ENCODE results near the gene ZBTB1. TPM values are rescaled to one million over a fixed set of nuclear protein-coding genes. Genes with fewer than 3 reads are reported as not detected.

Gene ZBTB1
- total and polyA plus RNA-seq, 9 of the 15 experiments (the other 6 are each of a cell fraction or from before 2014, with no cell fraction given): 2.3 to 16.5 (median 9.0) TPM

DNA sequence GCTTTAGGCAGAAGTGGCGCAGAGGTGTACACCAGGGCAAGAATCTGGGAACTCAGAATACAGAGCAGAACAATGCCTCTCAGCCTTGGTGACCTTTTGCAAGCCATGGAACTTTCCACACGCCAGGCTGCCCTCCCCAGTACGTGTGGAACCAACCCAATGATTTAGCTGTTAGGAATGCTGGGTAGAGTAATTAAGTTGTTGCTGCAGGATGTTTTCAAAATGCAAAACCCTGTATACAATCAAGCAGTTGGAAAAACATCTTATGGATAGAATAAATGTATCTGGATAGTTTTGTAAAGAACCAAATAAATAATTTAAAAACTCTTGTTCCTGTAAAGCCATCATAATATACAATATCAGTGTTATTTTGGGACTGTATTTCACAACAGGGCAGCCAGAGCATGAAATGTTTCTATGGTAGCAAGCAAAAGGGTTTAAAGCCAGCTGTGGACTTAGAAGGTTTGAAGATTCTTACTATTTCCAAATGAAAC is 64.6 kb downstream of the ZBTB1 start:
- in situ Hi-C loops (cut with MboI): no loop called here
- no peak overlapping the region for H3K9ac ChIP-seq (ENCODE audit: insufficient read depth in 1 of 2, low read depth in 2 of 2, low read length in 2 of 2)
- WGBS (ENCODE audit: insufficient coverage, low coverage, missing lambda C conversion rate): 0% methylated on average over 3 of the region's 3 CpGs
- no peaks in the 10 kb centered on the region for H4K20me1 ChIP-seq (replicated peaks; ENCODE audit: control insufficient read depth, insufficient read depth, low read length)
- no peaks in the 10 kb centered on the region for H3K4me1 ChIP-seq (replicated peaks in 1 of 2; ENCODE audit: control insufficient read depth in 2 of 2, insufficient read depth in 2 of 2, low read length in 2 of 2)
- intact Hi-C loops (cut with micrococcal nuclease): no loop called here
- TF ChIP-seq, protein P1, sequence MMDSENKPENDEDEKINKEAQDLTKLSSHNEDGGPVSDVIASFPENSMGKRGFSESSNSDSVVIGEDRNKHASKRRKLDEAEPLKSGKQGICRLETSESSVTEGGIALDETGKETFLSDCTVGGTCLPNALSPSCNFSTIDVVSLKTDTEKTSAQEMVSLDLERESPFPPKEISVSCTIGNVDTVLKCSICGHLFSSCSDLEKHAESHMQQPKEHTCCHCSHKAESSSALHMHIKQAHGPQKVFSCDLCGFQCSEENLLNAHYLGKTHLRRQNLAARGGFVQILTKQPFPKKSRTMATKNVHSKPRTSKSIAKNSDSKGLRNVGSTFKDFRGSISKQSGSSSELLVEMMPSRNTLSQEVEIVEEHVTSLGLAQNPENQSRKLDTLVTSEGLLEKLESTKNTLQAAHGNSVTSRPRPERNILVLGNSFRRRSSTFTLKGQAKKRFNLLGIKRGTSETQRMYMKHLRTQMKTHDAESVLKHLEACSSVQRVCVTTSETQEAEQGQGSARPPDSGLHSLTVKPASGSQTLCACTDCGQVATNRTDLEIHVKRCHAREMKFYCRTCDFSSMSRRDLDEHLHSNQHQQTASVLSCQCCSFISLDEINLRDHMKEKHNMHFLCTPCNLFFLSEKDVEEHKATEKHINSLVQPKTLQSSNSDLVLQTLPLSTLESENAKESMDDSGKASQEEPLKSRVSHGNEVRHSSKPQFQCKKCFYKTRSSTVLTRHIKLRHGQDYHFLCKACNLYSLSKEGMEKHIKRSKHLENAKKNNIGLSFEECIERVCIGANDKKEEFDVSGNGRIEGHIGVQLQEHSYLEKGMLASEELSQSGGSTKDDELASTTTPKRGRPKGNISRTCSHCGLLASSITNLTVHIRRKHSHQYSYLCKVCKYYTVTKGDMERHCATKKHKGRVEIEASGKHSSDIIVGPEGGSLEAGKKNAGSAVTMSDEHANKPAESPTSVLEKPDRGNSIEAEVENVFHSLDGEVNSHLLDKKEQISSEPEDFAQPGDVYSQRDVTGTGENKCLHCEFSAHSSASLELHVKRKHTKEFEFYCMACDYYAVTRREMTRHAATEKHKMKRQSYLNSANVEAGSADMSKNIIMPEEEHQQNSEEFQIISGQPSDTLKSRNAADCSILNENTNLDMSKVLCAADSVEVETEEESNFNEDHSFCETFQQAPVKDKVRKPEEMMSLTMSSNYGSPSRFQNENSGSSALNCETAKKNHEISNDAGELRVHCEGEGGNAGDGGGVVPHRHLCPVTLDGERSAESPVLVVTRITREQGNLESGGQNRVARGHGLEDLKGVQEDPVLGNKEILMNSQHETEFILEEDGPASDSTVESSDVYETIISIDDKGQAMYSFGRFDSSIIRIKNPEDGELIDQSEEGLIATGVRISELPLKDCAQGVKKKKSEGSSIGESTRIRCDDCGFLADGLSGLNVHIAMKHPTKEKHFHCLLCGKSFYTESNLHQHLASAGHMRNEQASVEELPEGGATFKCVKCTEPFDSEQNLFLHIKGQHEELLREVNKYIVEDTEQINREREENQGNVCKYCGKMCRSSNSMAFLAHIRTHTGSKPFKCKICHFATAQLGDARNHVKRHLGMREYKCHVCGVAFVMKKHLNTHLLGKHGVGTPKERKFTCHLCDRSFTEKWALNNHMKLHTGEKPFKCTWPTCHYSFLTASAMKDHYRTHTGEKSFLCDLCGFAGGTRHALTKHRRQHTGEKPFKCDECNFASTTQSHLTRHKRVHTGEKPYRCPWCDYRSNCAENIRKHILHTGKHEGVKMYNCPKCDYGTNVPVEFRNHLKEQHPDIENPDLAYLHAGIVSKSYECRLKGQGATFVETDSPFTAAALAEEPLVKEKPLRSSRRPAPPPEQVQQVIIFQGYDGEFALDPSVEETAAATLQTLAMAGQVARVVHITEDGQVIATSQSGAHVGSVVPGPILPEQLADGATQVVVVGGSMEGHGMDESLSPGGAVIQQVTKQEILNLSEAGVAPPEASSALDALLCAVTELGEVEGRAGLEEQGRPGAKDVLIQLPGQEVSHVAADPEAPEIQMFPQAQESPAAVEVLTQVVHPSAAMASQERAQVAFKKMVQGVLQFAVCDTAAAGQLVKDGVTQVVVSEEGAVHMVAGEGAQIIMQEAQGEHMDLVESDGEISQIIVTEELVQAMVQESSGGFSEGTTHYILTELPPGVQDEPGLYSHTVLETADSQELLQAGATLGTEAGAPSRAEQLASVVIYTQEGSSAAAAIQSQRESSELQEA (IDR thresholded peaks at IDR 0.05; ENCODE audit: low read depth): no peak
- TF ChIP-seq KDM5B (IDR thresholded peaks at IDR 0.05; ENCODE audit: insufficient replicate concordance, low read depth, low read length) (no peak), E2F3 (CRISPR knock-in tag; IDR thresholded peaks at IDR 0.05) (no peak), TSC22D4 (tag; IDR thresholded peaks at IDR 0.05) (no peak), MTA3 (IDR thresholded peaks at IDR 0.05; ENCODE audit: borderline replicate concordance) (no peak), CEBPB (tag; IDR thresholded peaks at IDR 0.05) (no peak), CTBP1 (IDR thresholded peaks at IDR 0.05; ENCODE audit: borderline replicate concordance) (no peak), TAF15 (IDR thresholded peaks at IDR 0.05; ENCODE audit: low read depth, low read length) (no peak), HDAC3 (IDR thresholded peaks at IDR 0.05; ENCODE audit: borderline replicate concordance, partially characterized antibody) (no peak), MYBL2 (IDR thresholded peaks at IDR 0.05; ENCODE audit: low read depth) (no peak), MYBL2 (CRISPR knock-in tag; IDR thresholded peaks at IDR 0.05; ENCODE audit: borderline replicate concordance) (no peak)
- TF ChIP-seq, protein P2, sequence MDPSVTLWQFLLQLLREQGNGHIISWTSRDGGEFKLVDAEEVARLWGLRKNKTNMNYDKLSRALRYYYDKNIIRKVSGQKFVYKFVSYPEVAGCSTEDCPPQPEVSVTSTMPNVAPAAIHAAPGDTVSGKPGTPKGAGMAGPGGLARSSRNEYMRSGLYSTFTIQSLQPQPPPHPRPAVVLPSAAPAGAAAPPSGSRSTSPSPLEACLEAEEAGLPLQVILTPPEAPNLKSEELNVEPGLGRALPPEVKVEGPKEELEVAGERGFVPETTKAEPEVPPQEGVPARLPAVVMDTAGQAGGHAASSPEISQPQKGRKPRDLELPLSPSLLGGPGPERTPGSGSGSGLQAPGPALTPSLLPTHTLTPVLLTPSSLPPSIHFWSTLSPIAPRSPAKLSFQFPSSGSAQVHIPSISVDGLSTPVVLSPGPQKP (CRISPR knock-in tag; IDR thresholded peaks at IDR 0.05): no peak
- H3K9me1 ChIP-seq (ENCODE audit: control insufficient read depth, insufficient read depth, low read length): no peaks in the 10 kb centered on the region
- no peaks in the 10 kb centered on the region for H3K79me2 ChIP-seq (ENCODE audit: control insufficient read depth, insufficient read depth, low read length)
- BruUV-seq (replicated peaks): no TSS peak
- no peak for DNase-seq (ENCODE audit: extremely low read depth in 1 of 4, low spot score in 3 of 4)
- no peak overlapping the region for H3K4me3 ChIP-seq
- ATAC-seq: no peak
- peaks cover 10 to 11% of the 10 kb centered on the region in 2 experiments; a peak in 4 of 5 replicates for H3K27me3 ChIP-seq (ENCODE audit: control insufficient read depth in 2 of 2, insufficient read depth in 2 of 2, low read length in 2 of 2)
- no peak for FAIRE-seq
- H3K9me3 ChIP-seq (replicated peaks; ENCODE audit: control insufficient read depth, insufficient read depth, low read depth, low read length): no peaks in the 10 kb centered on the region
- ChIA-PET POLR2A (no interaction called here), CTCF (ENCODE audit: low intra/inter-chr PET ratio) (no interaction called here)
- H3K27ac ChIP-seq (ENCODE audit: extremely low read depth, low read depth, low read length): no peak overlapping the region
- no peak overlapping the region for H3K4me2 ChIP-seq (ENCODE audit: insufficient read depth, low read length)
- H2AFZ ChIP-seq (ENCODE audit: low read depth, low read length): no peak overlapping the region
- no peaks in the 10 kb centered on the region for H3K36me3 ChIP-seq (ENCODE audit: control insufficient read depth, insufficient read depth, low read length)
